H1 (cell line): Measurements from ENCODE around the gene ICAM5.

ENCODE experiments used
- CHD1 ChIP-seq: IDR thresholded peaks from 2 replicates; pipeline ENCODE4 v1.6.1; 2012; ENCODE audit warnings: low read depth, low read length, improper control_type of control experiment
- CHD2 ChIP-seq: IDR thresholded peaks from 2 replicates; pipeline ENCODE4 v1.6.1; 2012; ENCODE audit warnings: low read length, improper control_type of control experiment
- JUND ChIP-seq: IDR thresholded peaks from 2 replicates; pipeline ENCODE4 v1.6.1; 2011; ENCODE audit warnings: mild to moderate bottlenecking, improper control_type of control experiment, low read length
- POLR2A ChIP-seq, 2 experiments: IDR thresholded peaks; 1 replicate in 1 of 2; 2 replicates in 1 of 2; pipeline ENCODE4 v1.6.1; 2011; ENCODE audit warnings: low read depth in 2 of 2, low read length in 2 of 2, mild to moderate bottlenecking in 2 of 2; ENCODE audit errors: control extremely low read depth in 1 of 2
- RAD21 ChIP-seq, 2 experiments: IDR thresholded peaks in 1 of 2; conservative IDR thresholded peaks in 1 of 2; 2 replicates each; pipeline ENCODE4 v1.6.1; 2011; ENCODE audit warnings: low read depth in 2 of 2, low read length in 2 of 2, improper control_type of control experiment in 1 of 2, inconsistent platforms in 1 of 2, mild to moderate bottlenecking in 1 of 2, moderate library complexity in 1 of 2
- SIN3A ChIP-seq, 2 experiments: IDR thresholded peaks in 1 of 2; conservative IDR thresholded peaks in 1 of 2; 2 replicates each; pipeline ENCODE4 v1.6.1; 2011 to 2012; ENCODE audit warnings: low read length in 2 of 2, improper control_type of control experiment in 1 of 2, low read depth in 1 of 2, mild to moderate bottlenecking in 1 of 2
- YY1 ChIP-seq: IDR thresholded peaks from 2 replicates; pipeline ENCODE4 v1.6.1; 2011; ENCODE audit warnings: low read depth, mild to moderate bottlenecking, low read length
- ZNF274 ChIP-seq: IDR thresholded peaks from 2 replicates; pipeline ENCODE4 v1.7.0; 2012; ENCODE audit warnings: low read length, borderline replicate concordance; ENCODE audit errors: extremely low read depth
- TF ChIP-seq, protein P1 (sequence below), 3 experiments: IDR thresholded peaks; 1 replicate in 2 of 3; 2 replicates in 1 of 3; pipeline versions ENCODE4 v1.5.1 to v1.6.1; 2011; ENCODE audit warnings: low read length in 3 of 3, mild to moderate bottlenecking in 3 of 3, inconsistent platforms in 2 of 3, low read depth in 1 of 3, moderate library complexity in 1 of 3; ENCODE audit not compliant: insufficient read depth in 1 of 3; ENCODE audit errors: control extremely low read depth in 1 of 3
- TF ChIP-seq, protein P2 (sequence below): IDR thresholded peaks from 2 replicates; pipeline ENCODE4 v1.6.1; 2012; ENCODE audit warnings: low read length, inconsistent platforms
- TF ChIP-seq, protein P3 (sequence below): IDR thresholded peaks from 2 replicates; pipeline ENCODE4 v1.6.1; 2012; ENCODE audit warnings: inconsistent platforms
- TF ChIP-seq, protein P4 (sequence below): IDR thresholded peaks from 2 replicates; pipeline ENCODE4 v1.6.1; 2012; ENCODE audit warnings: inconsistent platforms

DNA sequence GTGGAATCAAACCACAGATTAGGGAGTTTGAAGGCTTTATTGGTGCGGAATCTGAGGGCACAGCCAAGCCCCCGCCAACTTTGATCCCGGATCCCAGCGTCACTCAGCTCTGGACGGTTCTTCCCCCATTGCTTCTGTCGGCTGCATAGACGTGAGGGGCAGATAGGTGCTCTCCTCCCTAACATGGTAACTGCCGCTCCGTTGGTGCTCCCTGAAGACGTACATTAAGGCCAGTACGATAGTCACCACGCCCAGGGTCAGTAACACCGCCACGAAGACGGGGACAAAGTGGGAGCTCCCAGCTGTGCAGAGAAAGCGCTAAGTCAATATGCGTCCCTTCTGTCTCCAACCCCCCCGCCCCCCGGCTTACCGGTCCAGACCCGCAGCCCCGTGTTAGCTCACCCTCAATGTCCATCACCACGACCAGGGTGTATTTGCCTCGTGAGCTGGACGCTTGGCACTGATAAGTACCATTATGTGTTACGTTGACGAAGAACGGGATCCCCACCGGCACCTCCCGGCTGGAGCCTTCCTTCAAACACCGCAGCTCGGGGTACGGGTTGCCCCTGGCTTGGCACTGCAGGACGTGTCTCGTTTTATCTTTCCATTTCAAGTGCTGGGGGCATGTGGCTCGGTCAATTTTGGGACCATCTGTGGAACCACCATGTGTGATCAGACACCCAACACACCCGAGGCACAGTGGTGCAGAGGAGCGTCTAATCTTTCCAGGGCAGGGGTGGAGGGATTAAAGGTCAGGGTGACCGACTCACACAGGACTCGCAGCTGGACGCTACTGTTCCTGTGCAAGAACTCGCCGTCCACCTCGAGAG is 44.2 kb downstream of the ICAM5 start:
- no peak for TF ChIP-seq JUND
- no peak; a peak in 1 of 3 replicates for TF ChIP-seq POLR2A (IDR thresholded peaks at IDR 0.05; ENCODE audit: control extremely low read depth in 1 of 2, low read depth in 2 of 2, low read length in 2 of 2)
- no peak for TF ChIP-seq CHD1
- TF ChIP-seq, protein P1, sequence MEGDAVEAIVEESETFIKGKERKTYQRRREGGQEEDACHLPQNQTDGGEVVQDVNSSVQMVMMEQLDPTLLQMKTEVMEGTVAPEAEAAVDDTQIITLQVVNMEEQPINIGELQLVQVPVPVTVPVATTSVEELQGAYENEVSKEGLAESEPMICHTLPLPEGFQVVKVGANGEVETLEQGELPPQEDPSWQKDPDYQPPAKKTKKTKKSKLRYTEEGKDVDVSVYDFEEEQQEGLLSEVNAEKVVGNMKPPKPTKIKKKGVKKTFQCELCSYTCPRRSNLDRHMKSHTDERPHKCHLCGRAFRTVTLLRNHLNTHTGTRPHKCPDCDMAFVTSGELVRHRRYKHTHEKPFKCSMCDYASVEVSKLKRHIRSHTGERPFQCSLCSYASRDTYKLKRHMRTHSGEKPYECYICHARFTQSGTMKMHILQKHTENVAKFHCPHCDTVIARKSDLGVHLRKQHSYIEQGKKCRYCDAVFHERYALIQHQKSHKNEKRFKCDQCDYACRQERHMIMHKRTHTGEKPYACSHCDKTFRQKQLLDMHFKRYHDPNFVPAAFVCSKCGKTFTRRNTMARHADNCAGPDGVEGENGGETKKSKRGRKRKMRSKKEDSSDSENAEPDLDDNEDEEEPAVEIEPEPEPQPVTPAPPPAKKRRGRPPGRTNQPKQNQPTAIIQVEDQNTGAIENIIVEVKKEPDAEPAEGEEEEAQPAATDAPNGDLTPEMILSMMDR (IDR thresholded peaks at IDR 0.05; ENCODE audit: control extremely low read depth in 1 of 3, insufficient read depth in 1 of 3, low read depth in 1 of 3, low read length in 3 of 3) = no peak; a peak in 1 of 4 replicates
- TF ChIP-seq, protein P2, sequence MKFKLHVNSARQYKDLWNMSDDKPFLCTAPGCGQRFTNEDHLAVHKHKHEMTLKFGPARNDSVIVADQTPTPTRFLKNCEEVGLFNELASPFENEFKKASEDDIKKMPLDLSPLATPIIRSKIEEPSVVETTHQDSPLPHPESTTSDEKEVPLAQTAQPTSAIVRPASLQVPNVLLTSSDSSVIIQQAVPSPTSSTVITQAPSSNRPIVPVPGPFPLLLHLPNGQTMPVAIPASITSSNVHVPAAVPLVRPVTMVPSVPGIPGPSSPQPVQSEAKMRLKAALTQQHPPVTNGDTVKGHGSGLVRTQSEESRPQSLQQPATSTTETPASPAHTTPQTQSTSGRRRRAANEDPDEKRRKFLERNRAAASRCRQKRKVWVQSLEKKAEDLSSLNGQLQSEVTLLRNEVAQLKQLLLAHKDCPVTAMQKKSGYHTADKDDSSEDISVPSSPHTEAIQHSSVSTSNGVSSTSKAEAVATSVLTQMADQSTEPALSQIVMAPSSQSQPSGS = no peak
- TF ChIP-seq, protein P3, sequence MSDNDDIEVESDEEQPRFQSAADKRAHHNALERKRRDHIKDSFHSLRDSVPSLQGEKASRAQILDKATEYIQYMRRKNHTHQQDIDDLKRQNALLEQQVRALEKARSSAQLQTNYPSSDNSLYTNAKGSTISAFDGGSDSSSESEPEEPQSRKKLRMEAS = no peak
- no peak for TF ChIP-seq YY1
- no peak for TF ChIP-seq CHD2
- TF ChIP-seq, protein P4, sequence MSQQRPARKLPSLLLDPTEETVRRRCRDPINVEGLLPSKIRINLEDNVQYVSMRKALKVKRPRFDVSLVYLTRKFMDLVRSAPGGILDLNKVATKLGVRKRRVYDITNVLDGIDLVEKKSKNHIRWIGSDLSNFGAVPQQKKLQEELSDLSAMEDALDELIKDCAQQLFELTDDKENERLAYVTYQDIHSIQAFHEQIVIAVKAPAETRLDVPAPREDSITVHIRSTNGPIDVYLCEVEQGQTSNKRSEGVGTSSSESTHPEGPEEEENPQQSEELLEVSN = no peak
- TF ChIP-seq ZNF274 = no peak
- TF ChIP-seq RAD21 (IDR thresholded peaks at IDR 0.05 in 1 of 2, conservative IDR thresholded peaks at IDR 0.05 in 1 of 2; ENCODE audit: low read depth in 2 of 2, low read length in 2 of 2) = no peak
- no peak; a peak in 1 of 4 replicates for TF ChIP-seq SIN3A (conservative IDR thresholded peaks at IDR 0.05 in 1 of 2, IDR thresholded peaks at IDR 0.05 in 1 of 2; ENCODE audit: low read depth in 1 of 2, low read length in 2 of 2)
